GM12801 (cell line): ENCODE results near the gene ANKRD50.

Source experiments
- CTCF ChIP-seq: IDR thresholded peaks from one replicate; pipeline ENCODE4 v1.5.1; 2011; ENCODE audit warnings: control low read depth; ENCODE audit not compliant: insufficient read length; ENCODE audit errors: extremely low read depth

The ANKRD50 gene

GRCh38 chr4:124712372-124713184, at the start of gene ANKRD50:
TSS of gene ANKRD50 (minus strand) at chr4:124712732. CDS start at chr4:124710511, 2,221 bp downstream.
- no peak for TF ChIP-seq CTCF

- no peak for TF ChIP-seq CTCF
These were observed 44.6 kb upstream of the ANKRD50 start for GRCh38 chr4:124757126-124757525.

GRCh38 chr4:124754681-124755080, 42.1 kb upstream of the ANKRD50 start:
- TF ChIP-seq CTCF: no peak

- TF ChIP-seq CTCF: no peak
These were observed 41.5 kb upstream of the ANKRD50 start for GRCh38 chr4:124753941-124754581.

GRCh38 chr4:124749421-124749820, 36.9 kb upstream of the ANKRD50 start:
- TF ChIP-seq CTCF: no peak

GRCh38 chr4:124748965-124749364, 36.4 kb upstream of the ANKRD50 start:
- TF ChIP-seq CTCF: no peak

- no peak for TF ChIP-seq CTCF
These were observed 33.7 kb upstream of the ANKRD50 start for GRCh38 chr4:124745985-124746801.
